Breast epithelium (tissue), 3 donors: ENCODE results near the gene COA1.

ENCODE experiments used
- CTCF ChIP-seq, 3 donors: fragments of 450-650 bp; IDR thresholded peaks; one replicate each; pipeline ENCODE4 v1.5.1; 2016 to 2017; ENCODE audit warnings: antibody characterized with exemption in 3 of 3, mild to moderate bottlenecking in 3 of 3, moderate library complexity in 3 of 3
- POLR2A ChIP-seq: fragments of 450-650 bp; IDR thresholded peaks from one replicate; pipeline ENCODE4 v1.6.1; 2016; ENCODE audit warnings: antibody characterized with exemption, mild to moderate bottlenecking, moderate library complexity
- POLR2AphosphoS5 ChIP-seq, 3 donors: sonication (generic); formaldehyde crosslinking; IDR thresholded peaks; one replicate each; pipeline ENCODE4 v1.6.1; 2017; ENCODE audit warnings: antibody characterized with exemption in 3 of 3

- TF ChIP-seq CTCF (IDR thresholded peaks at IDR 0.05), result no peak
- no peak for TF ChIP-seq POLR2AphosphoS5 (IDR thresholded peaks at IDR 0.05)
- TF ChIP-seq POLR2A, result no peak
Observed at GRCh38 chr7:43761382-43761781, 32.1 kb upstream of the COA1 start.
